K562 (cell line): ENCODE measurements around the gene DAP. TPM values are rescaled to one million over a fixed set of nuclear protein-coding genes. Genes with fewer than 3 reads are reported as not detected.

Experiments
- ATAC-seq: fragments of 200-7000 bp; cut with Tn5 transposase; 3 replicates; pipeline ENCODE4 v1.9.1; 2020; ENCODE audit warnings: moderate library complexity
- BruUV-seq: library from RNA; stranded (reverse); fragments of 400-500 nt; replicated peaks from 2 replicates; lab custom pipeline; 2021; lab: Mats Ljungman, UMichigan
- CTCF ChIA-PET: fragments of 300-600 bp; formaldehyde crosslinking; extraction: SDS; loops from one replicate; lab custom pipeline; 2021; ENCODE audit warnings: low intra/inter-chr PET ratio; lab: Yijun Ruan, JAX
- POLR2A ChIA-PET: fragments of 300-600, 350-650 bp; sonication (Branson Sonifier 250); formaldehyde crosslinking; extraction: SDS; loops from one replicate; lab custom pipeline; 2021; ENCODE audit warnings: antibody characterized with exemption, inconsistent platforms; lab: Yijun Ruan, JAX
- DNase-seq, 4 experiments: peaks; one replicate each; pipeline versions ENCODE4 v3.0.0 to v3.0.0-alpha.2; 2011 to 2018; ENCODE audit warnings: low spot score in 3 of 4, mixed read lengths in 3 of 4; ENCODE audit errors: extremely low read depth in 1 of 4
- FAIRE-seq: peaks from 2 replicates; lab custom pipeline; 2011; peaks lifted over from hg19 to GRCh38; lab: Jason Lieb, UNC
- H2AFZ ChIP-seq: 2 replicates; pipeline ENCODE4 v1.6.0; 2011; ENCODE audit warnings: low read depth, low read length, control low read depth, inconsistent platforms
- H3K27ac ChIP-seq: fragments of 200-600 bp; 3 replicates; pipeline ENCODE4 v1.8.0; 2011; ENCODE audit warnings: low read depth, mild to moderate bottlenecking, control low read depth, inconsistent platforms, low read length, moderate library complexity, mixed read lengths; ENCODE audit errors: extremely low read depth
- H3K27me3 ChIP-seq, 2 experiments: fragments of 300-600 bp in 1 of 2; 2 replicates in 1 of 2; 3 replicates in 1 of 2; pipeline versions ENCODE4 v1.6.0 to v1.8.0; 2011; ENCODE audit warnings: inconsistent platforms in 2 of 2, low read length in 2 of 2, mild to moderate bottlenecking in 1 of 2, mixed read lengths in 1 of 2, moderate library complexity in 1 of 2; ENCODE audit not compliant: control insufficient read depth in 2 of 2, insufficient read depth in 2 of 2
- H3K36me3 ChIP-seq: fragments of 300-600 bp; 3 replicates; pipeline ENCODE4 v1.8.0; 2011; ENCODE audit warnings: mild to moderate bottlenecking, low read length, inconsistent platforms; ENCODE audit not compliant: control insufficient read depth, insufficient read depth
- H3K4me1 ChIP-seq, 2 experiments: fragments of 200-600 bp in 1 of 2; replicated peaks in 1 of 2; 2 replicates in 1 of 2; 3 replicates in 1 of 2; pipeline versions ENCODE4 v1.5.1 to v1.8.0; 2011; ENCODE audit warnings: inconsistent platforms in 2 of 2, low read length in 2 of 2, mild to moderate bottlenecking in 1 of 2, mixed read lengths in 1 of 2, moderate library complexity in 1 of 2; ENCODE audit not compliant: control insufficient read depth in 2 of 2, insufficient read depth in 2 of 2
- H3K4me2 ChIP-seq: 2 replicates; pipeline ENCODE4 v1.6.1; 2011; ENCODE audit warnings: low read length, control low read depth, inconsistent platforms, mixed read lengths; ENCODE audit not compliant: insufficient read depth
- H3K4me3 ChIP-seq: fragments of 200-600 bp; sonication (generic), shearing (Covaris generic); 2 replicates; pipeline ENCODE4 v1.5.1; 2016; ENCODE audit warnings: control low read depth, inconsistent platforms
- H3K79me2 ChIP-seq: fragments of 200-600 bp; 3 replicates; pipeline ENCODE4 v1.8.0; 2011; ENCODE audit warnings: low read length, inconsistent platforms; ENCODE audit not compliant: control insufficient read depth, insufficient read depth
- H3K9ac ChIP-seq, 2 experiments: 2 replicates each; pipeline versions ENCODE4 v1.6.0 to v1.6.1; 2011; ENCODE audit warnings: low read depth in 2 of 2, low read length in 2 of 2, control low read depth in 1 of 2, inconsistent platforms in 1 of 2, mild to moderate bottlenecking in 1 of 2, mixed read lengths in 1 of 2; ENCODE audit not compliant: insufficient read depth in 1 of 2
- H3K9me1 ChIP-seq: one replicate; pipeline ENCODE4 v1.6.0; 2011; ENCODE audit warnings: inconsistent platforms, mild to moderate bottlenecking, low read length, moderate library complexity; ENCODE audit not compliant: control insufficient read depth, insufficient read depth
- H3K9me3 ChIP-seq: replicated peaks from 2 replicates; pipeline ENCODE4 v1.5.1; 2011; ENCODE audit warnings: low read depth, low read length, inconsistent platforms; ENCODE audit not compliant: control insufficient read depth, insufficient read depth
- H4K20me1 ChIP-seq: replicated peaks from 2 replicates; pipeline ENCODE4 v1.6.1; 2011; ENCODE audit warnings: low read length, inconsistent platforms, mixed read lengths; ENCODE audit not compliant: control insufficient read depth, insufficient read depth
- CHCHD3 ChIP-seq: fragments of 250-450 bp; sonication (Bioruptor Pico); IDR thresholded peaks from 2 replicates; pipeline ENCODE4 v2.1.2; 2022; ENCODE audit warnings: mild to moderate bottlenecking
- ELF1 ChIP-seq: fragments of 200-800 bp; sonication (Bioruptor generic); IDR thresholded peaks from 2 replicates; pipeline ENCODE4 v1.6.1; 2016; ENCODE audit warnings: missing genetic modification characterization, missing compliant biosample characterization
- HMG20A ChIP-seq: fragments of 450-650 bp; formaldehyde crosslinking; conservative IDR thresholded peaks from 2 replicates; pipeline ENCODE4 v1.4.0; 2020; ENCODE audit warnings: mild to moderate bottlenecking, mixed read lengths
- KLF16 ChIP-seq: IDR thresholded peaks from 2 replicates; pipeline ENCODE4 v1.6.1; 2016; ENCODE audit warnings: antibody characterized with exemption
- MED1 ChIP-seq: sonication (generic); formaldehyde crosslinking; IDR thresholded peaks from 2 replicates; pipeline ENCODE4 v1.8.1; 2023; ENCODE audit warnings: missing genetic modification reagents, borderline replicate concordance
- MEIS2 ChIP-seq: fragments of 450-650 bp; IDR thresholded peaks from 2 replicates; pipeline ENCODE4 v1.6.1; 2014; ENCODE audit warnings: mild to moderate bottlenecking; ENCODE audit not compliant: partially characterized antibody
- SNIP1 ChIP-seq: fragments of 450-650 bp; IDR thresholded peaks from 2 replicates; pipeline ENCODE4 v1.7.1; 2017; ENCODE audit warnings: low read depth, mild to moderate bottlenecking
- SRF ChIP-seq, 2 experiments: fragments of 250-450, 450-650 bp in 1 of 2; sonication (Bioruptor Pico) in 1 of 2; sonication (generic) in 1 of 2; formaldehyde crosslinking; IDR thresholded peaks; 2 replicates each; pipeline versions ENCODE4 v1.5.0 to v1.5.1; 2020 to 2022; ENCODE audit warnings: mild to moderate bottlenecking in 1 of 2, missing genetic modification reagents in 1 of 2
- ZFP1 ChIP-seq: fragments of 450-650 bp; formaldehyde crosslinking; IDR thresholded peaks from 2 replicates; pipeline ENCODE4 v1.4.0; 2020; ENCODE audit warnings: mild to moderate bottlenecking, mixed read lengths
- ZNF695 ChIP-seq: fragments of 450-650 bp; formaldehyde crosslinking; IDR thresholded peaks from 2 replicates; pipeline ENCODE4 v1.4.0; 2020; ENCODE audit warnings: mild to moderate bottlenecking, moderate library complexity
- ZNF830 ChIP-seq: fragments of 250-450 bp; sonication (Bioruptor Pico); IDR thresholded peaks from 2 replicates; pipeline ENCODE4 v1.5.0; 2021; ENCODE audit warnings: mild to moderate bottlenecking
- WGBS: fragments of 100-300 bp; shearing (Covaris generic); methylation state at CpG from one replicate; pipeline ENCODE4 v1.1.6; 2016; ENCODE audit warnings: low coverage, mixed read lengths; ENCODE audit not compliant: insufficient coverage; ENCODE audit errors: missing lambda C conversion rate; 5-methylcytosine and 5-hydroxymethylcytosine counted together
- in situ Hi-C: fragments of 300-500 bp; cut with MboI; formaldehyde crosslinking; loops from 4 replicates; pipeline ENCODE4 v1.15.0; 2018; ENCODE audit warnings: inconsistent platforms, mixed read lengths
- intact Hi-C: fragments of 100-400 bp; cut with micrococcal nuclease; formaldehyde crosslinking; loops from 2 replicates; pipeline ENCODE4 v1.14.2; 2022
- polyA plus RNA-seq, 8 experiments: library from polyadenylated mRNA; depleted of rRNA in 4 of 8; stranded (reverse) in 5 of 8; unstranded in 3 of 8; fragments of >200 nt; fragmentation: Nextera tagmentation in 2 of 8; fragmentation: Illumina TruSeq in 1 of 8; extraction: Ambion mirVana in 2 of 8; extraction: Trizol in 1 of 8; gene quantifications; 2 replicates each; pipeline versions ENCODE4 v1.2.1 to v1.2.3, GENCODE V29; 2011 to 2014; ENCODE audit warnings: inconsistent platforms in 1 of 8, missing spikeins in 1 of 8
- total RNA-seq, 7 experiments: library from RNA; depleted of rRNA in 6 of 7; stranded (reverse); fragments of >200 nt in 6 of 7; fragmentation: Illumina TruSeq in 2 of 7; extraction: Trizol in 2 of 7; gene quantifications; 2 replicates each; pipeline versions ENCODE4 v1.2.1 to v1.2.3, GENCODE V29; 2011 to 2021; ENCODE audit warnings: low replicate concordance in 1 of 7
- TF ChIP-seq, protein P1 (sequence below): sonication (generic); formaldehyde crosslinking; IDR thresholded peaks from 2 replicates; pipeline ENCODE4 v1.5.0; 2020; ENCODE audit warnings: missing genetic modification reagents
- TF ChIP-seq, protein P2 (sequence below): fragments of 450-650 bp; conservative IDR thresholded peaks from 2 replicates; pipeline ENCODE4 v1.6.1; 2016; ENCODE audit warnings: missing genetic modification characterization, low read depth, mild to moderate bottlenecking, control low read depth, missing compliant biosample characterization
- TF ChIP-seq, protein P3 (sequence below), 3 experiments: IDR thresholded peaks in 2 of 3; conservative IDR thresholded peaks in 1 of 3; 2 replicates each; pipeline ENCODE4 v1.5.1; 2011 to 2012; ENCODE audit warnings: low read length in 3 of 3, mild to moderate bottlenecking in 3 of 3, control low read depth in 2 of 3, improper control_type of control experiment in 1 of 3, inconsistent platforms in 1 of 3, low read depth in 1 of 3, mixed read lengths in 1 of 3, moderate library complexity in 1 of 3; ENCODE audit not compliant: insufficient read depth in 2 of 3
- TF ChIP-seq, protein P4 (sequence below): sonication (generic); formaldehyde crosslinking; IDR thresholded peaks from 2 replicates; pipeline ENCODE4 v1.8.0; 2022; ENCODE audit warnings: mild to moderate bottlenecking, missing genetic modification reagents
- TF ChIP-seq, protein P5 (sequence below): fragments of 450-650 bp; IDR thresholded peaks from 2 replicates; pipeline ENCODE4 v1.6.1; 2016; ENCODE audit warnings: antibody characterized with exemption

Gene DAP
- total and polyA plus RNA-seq, 9 of the 15 experiments (the other 6 are each of a cell fraction or from before 2014, with no cell fraction given): 14.1 to 151 (median 34.5) TPM

DNA sequence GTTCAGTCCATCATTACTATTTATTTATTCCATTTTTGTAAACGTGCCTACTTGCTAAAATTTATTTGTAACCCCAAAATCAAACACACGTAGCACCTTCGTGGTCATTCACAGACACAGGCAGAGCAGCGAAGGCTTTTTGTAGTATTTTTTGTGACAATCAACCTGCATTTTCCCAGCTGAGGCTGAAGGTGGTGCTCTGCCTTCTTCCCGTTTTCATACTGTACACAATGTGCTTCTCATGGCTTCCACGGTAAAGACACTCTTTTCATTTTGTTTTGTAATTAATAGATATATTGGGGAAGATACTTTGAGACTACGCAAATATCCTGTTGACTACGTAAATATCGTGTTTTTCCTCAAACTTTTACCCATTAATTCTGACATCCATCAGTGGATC is 19.4 kb downstream of the DAP start:
- WGBS: 92% methylated on average over 9 of the region's 9 CpGs
- Histone ChIP-seq H3K4me1 (peaks cover 8 to 10% of the 10 kb centered on the region in 2 experiments), H3K4me2 (no peak overlapping the region), H3K4me3 (no peak overlapping the region), H3K36me3 (peaks cover 86% of the 10 kb centered on the region), H2AFZ (no peak overlapping the region), H3K9me3 (peaks cover 25% of the 10 kb centered on the region), H3K9me1 (no peaks in the 10 kb centered on the region), H3K27me3 (no peaks in the 10 kb centered on the region), H3K79me2 (peaks cover 44% of the 10 kb centered on the region), H3K9ac (no peak overlapping the region), H4K20me1 (no peaks in the 10 kb centered on the region), H3K27ac (no peak overlapping the region)
- intact Hi-C loops: no loop called here
- no peak for FAIRE-seq
- 0 out of 3 replicates have a peak, but pooled peaks have one; percentile 21 for ATAC-seq
- BruUV-seq: no TSS peak
- CTCF ChIA-PET: no interaction called here
- DNase-seq: peak in 1 of 4 experiments; percentile 43
- in situ Hi-C loops: no loop called here
- POLR2A ChIA-PET: interaction anchor here (1.4 to 1.5 kb wide), 2 partner anchors 11 to 19 kb away, joined by 3 read pairs; partner anchors contain the start of gene DAP
- TF ChIP-seq, protein P1, sequence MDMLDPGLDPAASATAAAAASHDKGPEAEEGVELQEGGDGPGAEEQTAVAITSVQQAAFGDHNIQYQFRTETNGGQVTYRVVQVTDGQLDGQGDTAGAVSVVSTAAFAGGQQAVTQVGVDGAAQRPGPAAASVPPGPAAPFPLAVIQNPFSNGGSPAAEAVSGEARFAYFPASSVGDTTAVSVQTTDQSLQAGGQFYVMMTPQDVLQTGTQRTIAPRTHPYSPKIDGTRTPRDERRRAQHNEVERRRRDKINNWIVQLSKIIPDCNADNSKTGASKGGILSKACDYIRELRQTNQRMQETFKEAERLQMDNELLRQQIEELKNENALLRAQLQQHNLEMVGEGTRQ (CRISPR knock-in tag): no peak
- TF ChIP-seq ZNF695 (CRISPR knock-in tag) (no peak), SRF (CRISPR knock-in tag; IDR thresholded peaks at IDR 0.05) (no peak), KLF16 (no peak), ZNF830 (CRISPR knock-in tag) (no peak), ELF1 (no peak), CHCHD3 (no peak), HMG20A (CRISPR knock-in tag) (no peak), SNIP1 (no peak), MED1 (CRISPR knock-in tag) (no peak), ZFP1 (CRISPR knock-in tag) (0 out of 2 replicates have a peak, but pooled peaks have one; percentile 23), MEIS2 (no peak)
- TF ChIP-seq, protein P2, sequence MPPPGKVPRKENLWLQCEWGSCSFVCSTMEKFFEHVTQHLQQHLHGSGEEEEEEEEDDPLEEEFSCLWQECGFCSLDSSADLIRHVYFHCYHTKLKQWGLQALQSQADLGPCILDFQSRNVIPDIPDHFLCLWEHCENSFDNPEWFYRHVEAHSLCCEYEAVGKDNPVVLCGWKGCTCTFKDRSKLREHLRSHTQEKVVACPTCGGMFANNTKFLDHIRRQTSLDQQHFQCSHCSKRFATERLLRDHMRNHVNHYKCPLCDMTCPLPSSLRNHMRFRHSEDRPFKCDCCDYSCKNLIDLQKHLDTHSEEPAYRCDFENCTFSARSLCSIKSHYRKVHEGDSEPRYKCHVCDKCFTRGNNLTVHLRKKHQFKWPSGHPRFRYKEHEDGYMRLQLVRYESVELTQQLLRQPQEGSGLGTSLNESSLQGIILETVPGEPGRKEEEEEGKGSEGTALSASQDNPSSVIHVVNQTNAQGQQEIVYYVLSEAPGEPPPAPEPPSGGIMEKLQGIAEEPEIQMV: no peak
- TF ChIP-seq, protein P3, sequence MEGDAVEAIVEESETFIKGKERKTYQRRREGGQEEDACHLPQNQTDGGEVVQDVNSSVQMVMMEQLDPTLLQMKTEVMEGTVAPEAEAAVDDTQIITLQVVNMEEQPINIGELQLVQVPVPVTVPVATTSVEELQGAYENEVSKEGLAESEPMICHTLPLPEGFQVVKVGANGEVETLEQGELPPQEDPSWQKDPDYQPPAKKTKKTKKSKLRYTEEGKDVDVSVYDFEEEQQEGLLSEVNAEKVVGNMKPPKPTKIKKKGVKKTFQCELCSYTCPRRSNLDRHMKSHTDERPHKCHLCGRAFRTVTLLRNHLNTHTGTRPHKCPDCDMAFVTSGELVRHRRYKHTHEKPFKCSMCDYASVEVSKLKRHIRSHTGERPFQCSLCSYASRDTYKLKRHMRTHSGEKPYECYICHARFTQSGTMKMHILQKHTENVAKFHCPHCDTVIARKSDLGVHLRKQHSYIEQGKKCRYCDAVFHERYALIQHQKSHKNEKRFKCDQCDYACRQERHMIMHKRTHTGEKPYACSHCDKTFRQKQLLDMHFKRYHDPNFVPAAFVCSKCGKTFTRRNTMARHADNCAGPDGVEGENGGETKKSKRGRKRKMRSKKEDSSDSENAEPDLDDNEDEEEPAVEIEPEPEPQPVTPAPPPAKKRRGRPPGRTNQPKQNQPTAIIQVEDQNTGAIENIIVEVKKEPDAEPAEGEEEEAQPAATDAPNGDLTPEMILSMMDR (IDR thresholded peaks at IDR 0.05 in 2 of 3, conservative IDR thresholded peaks at IDR 0.05 in 1 of 3; ENCODE audit: insufficient read depth in 2 of 3, low read depth in 1 of 3, low read length in 3 of 3): peak in 2 of 3 experiments; percentile 14 to 17; a peak in 1 of 6 replicates
- TF ChIP-seq, protein P4, sequence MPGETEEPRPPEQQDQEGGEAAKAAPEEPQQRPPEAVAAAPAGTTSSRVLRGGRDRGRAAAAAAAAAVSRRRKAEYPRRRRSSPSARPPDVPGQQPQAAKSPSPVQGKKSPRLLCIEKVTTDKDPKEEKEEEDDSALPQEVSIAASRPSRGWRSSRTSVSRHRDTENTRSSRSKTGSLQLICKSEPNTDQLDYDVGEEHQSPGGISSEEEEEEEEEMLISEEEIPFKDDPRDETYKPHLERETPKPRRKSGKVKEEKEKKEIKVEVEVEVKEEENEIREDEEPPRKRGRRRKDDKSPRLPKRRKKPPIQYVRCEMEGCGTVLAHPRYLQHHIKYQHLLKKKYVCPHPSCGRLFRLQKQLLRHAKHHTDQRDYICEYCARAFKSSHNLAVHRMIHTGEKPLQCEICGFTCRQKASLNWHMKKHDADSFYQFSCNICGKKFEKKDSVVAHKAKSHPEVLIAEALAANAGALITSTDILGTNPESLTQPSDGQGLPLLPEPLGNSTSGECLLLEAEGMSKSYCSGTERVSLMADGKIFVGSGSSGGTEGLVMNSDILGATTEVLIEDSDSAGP (CRISPR knock-in tag): no peak
- TF ChIP-seq, protein P5, sequence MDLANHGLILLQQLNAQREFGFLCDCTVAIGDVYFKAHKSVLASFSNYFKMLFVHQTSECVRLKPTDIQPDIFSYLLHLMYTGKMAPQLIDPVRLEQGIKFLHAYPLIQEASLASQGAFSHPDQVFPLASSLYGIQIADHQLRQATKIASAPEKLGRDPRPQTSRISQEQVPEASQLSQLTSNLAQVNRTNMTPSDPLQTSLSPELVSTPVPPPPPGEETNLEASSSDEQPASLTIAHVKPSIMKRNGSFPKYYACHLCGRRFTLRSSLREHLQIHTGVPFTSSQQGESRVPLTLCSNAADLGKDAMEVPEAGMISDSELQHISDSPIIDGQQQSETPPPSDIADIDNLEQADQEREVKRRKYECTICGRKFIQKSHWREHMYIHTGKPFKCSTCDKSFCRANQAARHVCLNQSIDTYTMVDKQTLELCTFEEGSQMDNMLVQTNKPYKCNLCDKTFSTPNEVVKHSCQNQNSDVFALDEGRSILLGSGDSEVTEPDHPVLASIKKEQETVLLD: no peak
